Peyer's patch (tissue), 4 donors: ENCODE data around the gene BAD. TPM values are rescaled to one million over a fixed set of nuclear protein-coding genes. Genes with fewer than 3 reads are reported as not detected.

Experiments used
- DNase-seq, 3 donors: peaks; one replicate each; pipeline ENCODE4 v3.0.0-alpha.2; 2017 to 2019
- H3K27ac ChIP-seq, 4 donors: fragments of 200-600 bp; sonication (generic); one replicate each; pipeline ENCODE4 v1.5.1; 2016 to 2019
- H3K27me3 ChIP-seq, 2 donors: fragments of 200-600 bp; sonication (generic); one replicate each; pipeline ENCODE4 v1.5.1; 2019
- H3K36me3 ChIP-seq, 3 donors: fragments of 200-600 bp; sonication (generic); one replicate each; pipeline ENCODE4 v1.5.1; 2016 to 2019
- H3K4me1 ChIP-seq, 4 donors: fragments of 200-600 bp; sonication (generic); one replicate each; pipeline ENCODE4 v1.5.1; 2016 to 2019
- H3K4me3 ChIP-seq, 4 donors: fragments of 200-600 bp; sonication (generic); 1 replicate in 3 of 4; 2 replicates in 1 of 4; pipeline ENCODE4 v1.5.1; 2016 to 2019; ENCODE audit warnings: mild to moderate bottlenecking in 1 of 4
- H3K9me3 ChIP-seq, 4 donors: fragments of 200-600 bp; sonication (generic); one replicate each; pipeline ENCODE4 v1.5.1; 2016 to 2019; ENCODE audit warnings: mild to moderate bottlenecking in 1 of 4
- POLR2A ChIP-seq, 2 donors: fragments of 450-650 bp; IDR thresholded peaks; one replicate each; pipeline ENCODE4 v1.5.1; 2017; ENCODE audit warnings: antibody characterized with exemption in 2 of 2, mild to moderate bottlenecking in 2 of 2, moderate library complexity in 2 of 2
- total RNA-seq, 4 donors: library from RNA; depleted of rRNA; stranded (reverse); fragments of >200 nt; gene quantifications; one replicate each; pipeline ENCODE4 v1.1.0, GENCODE V29; 2016
- TF ChIP-seq, protein P1 (sequence below), 6 experiments: fragments of 450-650 bp in 4 of 6; fragments of 200-600 bp in 2 of 6; sonication (generic) in 1 of 6; IDR thresholded peaks; one replicate each; pipeline ENCODE4 v1.5.1; 2017 to 2019; ENCODE audit warnings: antibody characterized with exemption in 6 of 6, mild to moderate bottlenecking in 3 of 6, moderate library complexity in 1 of 6

BAD gene
- total RNA-seq, 4 donors from 2014 or later, result 57.4 to 91.8 (median 63.7) TPM

DNA sequence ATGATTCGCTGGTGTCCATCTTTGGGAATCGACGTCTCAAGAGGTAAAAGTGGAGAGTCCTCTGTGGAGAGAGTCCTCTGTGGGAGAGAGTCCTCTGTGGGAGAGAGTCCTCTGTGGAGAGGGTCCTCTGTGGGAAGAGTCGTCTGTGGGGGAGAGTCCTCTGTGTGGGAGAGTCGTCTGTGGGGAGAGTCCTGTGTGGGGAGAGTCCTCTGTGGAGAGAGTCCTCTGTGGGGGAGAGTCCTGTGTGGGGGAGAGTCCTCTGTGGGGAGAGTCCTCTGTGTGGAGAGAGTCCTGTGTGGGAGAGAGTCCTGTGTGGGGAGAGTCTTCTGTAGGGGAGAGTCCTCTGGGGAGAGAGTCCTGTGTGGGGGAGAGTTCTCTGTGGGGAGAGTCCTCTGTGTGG, 36.6 kb upstream of the BAD start:
- H3K27ac ChIP-seq, result peak overlapping the region in 3 of 4 donors; percentile 55 to 96 (median 75)
- TF ChIP-seq POLR2A (IDR thresholded peaks at IDR 0.05), result no peak
- TF ChIP-seq, protein P1, sequence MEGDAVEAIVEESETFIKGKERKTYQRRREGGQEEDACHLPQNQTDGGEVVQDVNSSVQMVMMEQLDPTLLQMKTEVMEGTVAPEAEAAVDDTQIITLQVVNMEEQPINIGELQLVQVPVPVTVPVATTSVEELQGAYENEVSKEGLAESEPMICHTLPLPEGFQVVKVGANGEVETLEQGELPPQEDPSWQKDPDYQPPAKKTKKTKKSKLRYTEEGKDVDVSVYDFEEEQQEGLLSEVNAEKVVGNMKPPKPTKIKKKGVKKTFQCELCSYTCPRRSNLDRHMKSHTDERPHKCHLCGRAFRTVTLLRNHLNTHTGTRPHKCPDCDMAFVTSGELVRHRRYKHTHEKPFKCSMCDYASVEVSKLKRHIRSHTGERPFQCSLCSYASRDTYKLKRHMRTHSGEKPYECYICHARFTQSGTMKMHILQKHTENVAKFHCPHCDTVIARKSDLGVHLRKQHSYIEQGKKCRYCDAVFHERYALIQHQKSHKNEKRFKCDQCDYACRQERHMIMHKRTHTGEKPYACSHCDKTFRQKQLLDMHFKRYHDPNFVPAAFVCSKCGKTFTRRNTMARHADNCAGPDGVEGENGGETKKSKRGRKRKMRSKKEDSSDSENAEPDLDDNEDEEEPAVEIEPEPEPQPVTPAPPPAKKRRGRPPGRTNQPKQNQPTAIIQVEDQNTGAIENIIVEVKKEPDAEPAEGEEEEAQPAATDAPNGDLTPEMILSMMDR (IDR thresholded peaks at IDR 0.05), result no peak

DNA sequence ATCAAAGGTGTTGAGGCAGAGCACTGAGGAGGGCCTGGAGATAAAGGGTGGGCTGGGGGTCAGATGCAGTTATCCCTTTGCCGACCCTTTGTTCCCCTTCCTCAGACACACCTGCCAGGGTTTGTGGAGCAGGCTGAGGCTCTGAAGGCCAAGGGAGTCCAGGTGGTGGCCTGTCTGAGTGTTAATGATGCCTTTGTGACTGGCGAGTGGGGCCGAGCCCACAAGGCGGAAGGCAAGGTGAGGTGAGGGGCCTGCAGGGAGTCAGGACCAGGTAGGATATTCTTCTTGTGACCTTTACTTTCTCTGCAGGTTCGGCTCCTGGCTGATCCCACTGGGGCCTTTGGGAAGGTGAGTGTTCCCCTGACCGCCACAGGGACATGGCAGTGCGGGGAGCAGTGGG, 36.1 kb upstream of the BAD start:
- TF ChIP-seq, protein P1 (IDR thresholded peaks at IDR 0.05), result no peak
- peak in 1 of 3 donors; percentile 45 for DNase-seq
- H3K36me3 ChIP-seq, result peaks cover 0 to 17% (median 0%) of the 10 kb centered on the region in 3 donors
- peak overlapping the region in 3 of 4 donors; percentile 55 to 96 (median 75) for H3K27ac ChIP-seq
- H3K9me3 ChIP-seq, result no peaks in the 10 kb centered on the region
- H3K4me3 ChIP-seq, result no peak overlapping the region
- H3K27me3 ChIP-seq, result no peaks in the 10 kb centered on the region
- peaks cover 0 to 50% (median 4%) of the 10 kb centered on the region in 4 donors for H3K4me1 ChIP-seq

More for the DNA sequence above, 36.6 kb upstream of the BAD start:
- Histone ChIP-seq H3K4me3 (no peak overlapping the region), H3K27me3 (no peaks in the 10 kb centered on the region), H3K4me1 (peaks cover 0 to 47% (median 4%) of the 10 kb centered on the region in 4 donors), H3K9me3 (no peaks in the 10 kb centered on the region), H3K36me3 (peaks cover 0 to 12% (median 0%) of the 10 kb centered on the region in 3 donors)
- DNase-seq, result no peak

DNA sequence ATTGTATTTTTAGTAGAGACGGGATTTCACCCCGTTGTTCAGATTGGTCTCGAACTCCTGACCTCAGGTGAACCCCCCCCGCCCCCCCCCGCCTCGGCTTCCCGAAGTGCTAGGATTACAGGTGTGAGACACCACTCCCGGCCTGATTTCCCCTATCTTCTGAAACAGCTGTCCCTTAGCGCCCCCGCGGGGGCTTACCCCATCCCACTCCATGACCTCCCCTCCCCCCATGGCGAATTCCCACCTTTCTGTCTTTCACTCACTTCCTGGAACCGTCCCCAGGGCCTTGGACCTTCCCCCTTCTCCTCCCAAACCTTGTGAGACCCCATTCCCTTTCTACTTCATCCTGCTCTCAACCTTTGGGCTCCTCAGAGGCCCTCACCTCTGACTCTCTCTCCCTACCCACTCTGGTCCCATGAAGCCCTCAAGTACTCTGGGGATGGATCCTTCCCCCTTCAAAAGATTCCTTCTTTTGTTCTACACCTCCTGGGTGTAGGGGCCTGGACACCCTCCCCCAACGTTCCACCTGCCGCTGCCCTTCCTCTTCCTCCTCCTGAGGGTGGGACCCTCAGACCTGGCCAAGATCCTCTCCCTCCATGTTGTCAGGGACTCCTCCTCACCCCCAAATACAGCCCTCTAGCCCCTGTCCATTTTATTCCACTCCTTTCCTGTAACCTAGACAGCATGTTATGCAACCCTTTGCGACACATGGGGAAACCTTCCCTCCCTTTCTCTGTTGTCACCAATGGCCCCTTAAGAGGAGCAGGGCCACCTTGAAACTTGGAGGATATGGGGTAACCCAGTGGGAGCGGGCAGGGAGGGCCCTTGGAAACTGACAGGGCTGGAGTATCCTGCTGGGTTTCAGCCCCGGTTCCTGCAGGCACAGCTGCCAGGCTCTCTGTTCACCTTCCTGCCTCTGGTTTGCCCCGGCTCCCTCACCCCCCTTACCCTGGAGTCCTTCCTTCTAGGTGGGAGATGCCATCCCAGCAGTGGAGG, 34.6 kb upstream of the BAD start:
- Histone ChIP-seq H3K27ac (peak overlapping the region; percentile 94 to 99 (median 96)), H3K4me1 (peaks cover 0 to 64% (median 4%) of the 10 kb centered on the region in 4 donors), H3K36me3 (peaks cover 0 to 32% (median 0%) of the 10 kb centered on the region in 3 donors), H3K4me3 (peak overlapping the region; percentile 60 to 88 (median 74)), H3K27me3 (no peaks in the 10 kb centered on the region), H3K9me3 (no peaks in the 10 kb centered on the region)
- peak in 2 of 3 donors; percentile 50 to 57 for DNase-seq
- TF ChIP-seq, protein P1 (IDR thresholded peaks at IDR 0.05), result no peak
- no peak for TF ChIP-seq POLR2A (IDR thresholded peaks at IDR 0.05)

DNA sequence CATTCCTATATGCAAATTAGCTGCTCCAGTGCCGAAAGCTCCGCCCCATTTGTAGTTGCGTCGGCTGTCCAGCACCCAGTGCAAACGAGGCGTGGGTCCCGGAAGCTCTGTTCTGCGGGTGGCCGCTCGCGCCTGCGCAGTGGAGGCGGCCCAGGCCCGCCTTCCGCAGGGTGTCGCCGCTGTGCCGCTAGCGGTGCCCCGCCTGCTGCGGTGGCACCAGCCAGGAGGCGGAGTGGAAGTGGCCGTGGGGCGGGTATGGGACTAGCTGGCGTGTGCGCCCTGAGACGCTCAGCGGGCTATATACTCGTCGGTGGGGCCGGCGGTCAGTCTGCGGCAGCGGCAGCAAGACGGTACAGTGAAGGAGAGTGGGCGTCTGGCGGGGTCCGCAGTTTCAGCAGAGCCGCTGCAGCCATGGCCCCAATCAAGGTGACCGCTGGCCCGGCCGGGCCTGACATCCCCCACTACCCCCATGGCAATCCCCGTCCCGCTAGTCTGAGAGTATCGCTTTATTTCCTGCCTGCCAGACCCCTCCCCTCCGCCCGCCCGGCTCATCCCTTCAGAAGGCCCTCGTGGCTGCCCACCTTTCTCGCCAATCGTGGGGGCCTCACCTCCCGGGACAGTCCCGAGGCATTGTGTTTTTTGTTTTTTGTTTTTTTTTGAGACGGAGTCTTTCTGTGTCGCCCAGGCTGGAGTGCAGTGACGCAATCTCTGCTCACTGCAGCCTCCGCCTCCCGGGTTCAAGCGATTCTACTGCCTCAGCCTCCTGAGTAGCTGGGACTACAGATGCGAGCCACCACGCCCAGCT, 33.7 kb upstream of the BAD start, which contains the start of gene PRDX5:
Gene PRDX5 (plus strand): TSS at position 161 of the 805 bp plus-strand sequence. CDS start 95 bp downstream, at position 256.
- H3K36me3 ChIP-seq, result peaks cover 0 to 41% (median 0%) of the 10 kb centered on the region in 3 donors
- TF ChIP-seq, protein P1 (IDR thresholded peaks at IDR 0.05), result peak; percentile 43 to 89 (median 67)
- peak; percentile 90 to 93 for TF ChIP-seq POLR2A (IDR thresholded peaks at IDR 0.05)
- H3K4me1 ChIP-seq, result peaks cover 0 to 73% (median 4%) of the 10 kb centered on the region in 4 donors

More for the DNA sequence above, 33.7 kb upstream of the BAD start, which contains the start of gene PRDX5:
- Histone ChIP-seq H3K27ac (peak within 1 kb of the TSS; percentile 94 to 99 (median 96)), H3K27me3 (no peaks in the 10 kb centered on the region), H3K4me3 (peak within 1 kb of the TSS; percentile 60 to 88 (median 74)), H3K9me3 (no peaks in the 10 kb centered on the region)
- peak; percentile 91 to 98 (median 97) for DNase-seq
